ENCODE measurements around the gene SKA1.
"Not testable (repeated sequence)": the region's sequence is repeated elsewhere in the genome, so short reads cannot be mapped to it uniquely, and the experiment has no call there.

Gene SKA1

DNA sequence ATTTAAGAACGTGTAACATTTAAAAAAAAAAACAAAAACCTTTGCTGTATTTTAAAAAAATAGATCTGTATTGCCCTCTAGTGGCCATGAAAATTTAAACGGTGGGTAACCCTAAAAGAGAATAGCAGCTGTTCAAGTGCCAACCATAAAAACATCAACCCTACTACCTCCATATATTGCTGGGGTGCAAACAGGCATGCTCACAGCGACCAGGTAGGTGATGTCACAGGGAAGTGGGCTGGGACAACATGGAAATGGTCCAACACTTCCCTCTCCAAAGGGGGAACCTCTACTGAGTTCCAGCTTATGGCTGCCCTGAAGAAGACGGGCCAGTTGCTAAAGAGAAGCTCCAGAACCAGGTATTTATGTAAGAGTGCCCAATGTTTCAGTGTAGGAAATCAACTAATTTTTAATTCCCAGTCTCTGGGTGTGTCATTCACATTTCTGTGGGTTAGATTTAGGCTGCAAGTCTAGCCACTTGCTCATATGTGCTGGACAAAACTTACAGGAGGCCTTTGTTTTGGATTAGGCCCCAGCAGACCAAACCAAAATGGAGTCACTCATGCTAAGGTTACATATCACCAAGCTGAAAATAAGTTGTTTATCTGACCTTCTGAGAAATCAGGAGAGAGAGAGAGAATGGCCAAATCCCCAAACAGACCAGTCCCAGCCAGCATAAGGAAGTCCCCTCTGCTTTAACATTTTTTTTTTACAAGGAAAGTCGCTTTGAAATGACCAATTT is 54.5 kb downstream of the SKA1 start:
- peak; percentile 6 for DNase-seq (ENCODE audit: low spot score)

DNA sequence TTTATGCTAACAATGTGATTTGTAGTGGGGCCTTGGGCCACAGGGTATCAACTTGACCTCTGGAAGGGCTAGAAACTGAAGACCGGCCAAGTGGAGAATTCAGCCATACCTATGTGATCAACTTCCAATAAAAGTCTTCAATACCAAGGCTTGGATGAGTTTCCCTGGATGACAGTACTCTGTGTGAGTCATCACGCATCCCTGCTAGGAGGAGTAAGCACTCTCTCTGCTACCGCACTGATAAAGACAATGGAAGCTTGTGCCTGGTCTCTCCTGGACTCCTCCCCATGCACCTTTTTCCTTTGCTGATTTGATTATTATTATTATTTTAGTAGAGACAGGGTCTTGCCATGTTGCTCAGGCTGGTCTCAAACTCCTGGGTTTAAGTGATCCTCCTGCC is 58.1 kb downstream of the SKA1 start:
- DNase-seq (ENCODE audit: low spot score), result no peak

DNA sequence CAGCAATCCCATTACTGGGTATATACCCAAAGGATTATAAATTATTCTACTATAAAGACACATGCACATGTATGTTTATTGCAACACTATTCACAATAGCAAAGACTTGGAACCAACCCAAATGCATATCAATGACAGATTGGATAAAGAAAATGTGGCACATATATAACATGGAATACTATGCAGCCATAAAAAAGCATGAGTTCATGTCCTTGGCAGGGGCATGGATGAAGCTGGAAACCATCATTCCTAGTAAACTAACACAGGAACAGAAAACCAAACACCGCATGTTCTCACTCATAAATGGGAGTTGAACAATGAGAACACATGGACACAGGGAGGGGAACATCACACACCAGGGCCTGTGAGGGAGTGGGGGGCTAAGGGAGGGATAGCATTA is 61.9 kb downstream of the SKA1 start:
- DNase-seq (ENCODE audit: low spot score), result not testable (repeated sequence)

DNA sequence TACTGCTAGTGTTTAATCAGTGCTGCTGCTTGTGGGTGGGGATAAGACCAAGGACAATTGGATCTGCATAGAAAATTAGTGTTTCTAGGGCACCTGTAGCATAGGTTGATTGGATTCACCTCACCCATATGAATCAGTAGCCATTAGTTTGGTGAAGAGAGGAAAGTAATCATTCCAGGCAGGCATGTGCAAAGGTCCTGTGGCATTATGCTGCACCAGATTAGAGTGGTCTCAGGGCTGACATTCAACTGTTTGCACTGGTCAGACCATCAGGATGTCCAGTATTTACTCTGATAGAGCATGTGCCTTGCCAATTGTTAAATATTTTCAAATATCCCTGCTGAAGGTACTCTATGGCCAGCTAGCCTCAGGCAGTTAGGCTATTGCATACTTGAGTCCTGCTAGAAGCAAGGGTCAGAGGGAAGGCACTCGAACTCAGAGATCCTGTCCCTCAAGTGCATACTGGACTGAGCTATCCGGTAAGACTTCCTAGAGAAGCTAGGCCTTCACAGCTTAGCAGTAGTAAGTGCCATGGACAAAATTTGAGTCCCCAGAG is 64.7 kb downstream of the SKA1 start:
- no peak for DNase-seq (ENCODE audit: low spot score)

DNA sequence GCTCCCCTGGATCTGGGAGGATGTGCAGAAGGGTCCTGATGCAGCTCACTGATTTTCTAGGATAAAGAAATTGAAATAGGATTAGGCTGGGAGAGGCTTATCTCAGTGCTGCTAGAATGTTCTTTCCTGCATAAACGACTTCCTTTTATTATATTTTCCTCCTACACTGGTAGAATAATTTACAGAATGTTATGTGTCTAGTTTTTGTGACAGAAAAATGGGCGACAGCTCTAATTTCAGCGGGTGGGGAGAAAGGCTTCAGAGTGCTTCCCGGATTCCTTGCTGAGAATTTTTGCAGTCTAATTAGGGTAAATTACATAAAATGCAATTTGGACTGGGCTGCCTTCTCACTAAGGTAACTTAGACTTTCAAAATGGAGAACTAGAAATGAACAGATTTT is 66.2 kb downstream of the SKA1 start:
- no peak for DNase-seq (ENCODE audit: low spot score)

DNA sequence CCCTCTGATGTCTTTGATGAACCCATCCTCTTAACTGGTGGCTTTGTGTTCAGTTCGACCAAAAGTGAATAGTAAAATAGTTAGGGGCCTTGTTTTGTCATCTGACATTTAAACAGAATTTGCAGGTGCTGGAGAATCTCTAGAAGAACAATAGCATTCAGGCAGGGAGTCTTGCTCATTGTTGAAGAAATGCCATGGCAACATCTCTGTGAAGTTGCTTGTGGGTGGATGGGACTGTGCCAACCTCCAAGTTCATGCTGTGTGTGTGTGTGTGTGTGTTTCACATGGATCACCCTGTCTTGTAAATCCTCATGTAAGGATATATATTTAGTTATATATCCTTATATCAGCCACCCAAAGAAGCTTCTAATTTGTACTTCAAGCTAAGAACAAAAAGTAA is 66.7 kb downstream of the SKA1 start:
- no peak for DNase-seq (ENCODE audit: low spot score)

All from pons (tissue), 1 donor.